GM10248 (cell line): ENCODE data around the gene CUZD1.

Source experiments
- CTCF ChIA-PET: fragments of 300-600 bp; sonication (Branson Sonifier 250); formaldehyde crosslinking; extraction: SDS; loops from one replicate; lab custom pipeline; 2021; ENCODE audit warnings: antibody characterized with exemption; lab: Yijun Ruan, JAX
- POLR2A ChIA-PET: fragments of 350-650 bp; sonication (Branson Sonifier 250); formaldehyde crosslinking; extraction: SDS; loops from one replicate; lab custom pipeline; 2020; ENCODE audit warnings: antibody characterized with exemption; lab: Yijun Ruan, JAX
- DNase-seq: peaks from one replicate; pipeline ENCODE4 v3.0.0; 2012; ENCODE audit errors: extremely low spot score
- CTCF ChIP-seq: IDR thresholded peaks from 2 replicates; pipeline ENCODE4 v1.5.1; 2012; ENCODE audit warnings: mild to moderate bottlenecking, low read depth; ENCODE audit errors: extremely low read depth, missing control alignments, control extremely low read depth

Gene CUZD1

GRCh38 chr10:122845783-122846332 lies at the start of gene CUZD1:
Gene CUZD1 (minus strand): TSS chr10:122845857. CDS start chr10:122845843, 14 bp downstream.
- POLR2A ChIA-PET = no interaction called here
- no peak for TF ChIP-seq CTCF
- no peak for DNase-seq
- CTCF ChIA-PET = interaction anchor here (1.2 kb wide), 1 partner anchor 10 kb away, joined by 3 read pairs; no protein-coding TSS in a partner anchor

GRCh38 chr10:122894261-122894944 lies 48.7 kb upstream of the CUZD1 start:
- TF ChIP-seq CTCF = no peak
- DNase-seq = no peak
- POLR2A ChIA-PET = no interaction called here
- CTCF ChIA-PET = interaction anchor here (1.8 kb wide), 1 partner anchor 86 kb away, joined by 5 read pairs; the partner anchor contains the start of gene PSTK

- POLR2A ChIA-PET = no interaction called here
- CTCF ChIA-PET = interaction anchor here (1.2 to 1.6 kb wide), 3 partner anchors 11 to 21 kb away, joined by 3 to 5 read pairs (median 3); no protein-coding TSS in a partner anchor
- TF ChIP-seq CTCF = no peak
- DNase-seq = no peak
Observed at GRCh38 chr10:122884166-122884565, 38.5 kb upstream of the CUZD1 start.

GRCh38 chr10:122882766-122883165 lies 37.1 kb upstream of the CUZD1 start:
- no peak for TF ChIP-seq CTCF
- POLR2A ChIA-PET = no interaction called here
- CTCF ChIA-PET = no interaction called here
- no peak for DNase-seq

GRCh38 chr10:122879339-122880273 lies 33.9 kb upstream of the CUZD1 start, which contains the start of gene FAM24B:
Gene FAM24B (minus strand): TSS chr10:122879581. CDS start chr10:122850515, 29,066 bp downstream.
- CTCF ChIA-PET = interaction anchor here (1.7 kb wide), 1 partner anchor 12 kb away, joined by 5 read pairs; no protein-coding TSS in a partner anchor
- POLR2A ChIA-PET = no interaction called here
- peak; percentile 96 for DNase-seq
- TF ChIP-seq CTCF = no peak
